ENCODE data around the gene OR51F1.
"Not testable (repeated sequence)": the region's sequence is repeated elsewhere in the genome, so short reads cannot be mapped to it uniquely, and the experiment has no call there.

Gene OR51F1

DNA sequence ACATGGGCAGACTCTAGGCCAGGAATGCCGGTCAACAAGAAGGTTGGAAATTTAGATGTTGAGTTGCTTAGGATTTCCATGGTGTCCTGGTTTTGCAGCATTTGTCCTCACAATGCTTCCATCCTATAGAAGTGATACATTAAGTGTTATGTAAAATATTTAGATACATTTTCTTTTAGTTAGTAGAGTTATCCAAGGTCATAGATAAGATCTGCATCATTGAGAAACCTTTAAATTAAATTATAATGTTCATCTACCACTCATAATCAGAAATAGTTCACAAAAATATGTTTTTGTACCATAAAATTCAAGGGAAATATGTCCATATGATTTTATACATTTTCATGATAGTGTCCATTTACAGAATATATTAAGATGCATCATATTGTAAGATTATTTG, at the start of gene OR51F1:
Gene OR51F1 (minus strand): TSS at position 101 of the 400 bp plus-strand sequence. CDS start 0 bp downstream, at position 101.
- no peak for DNase-seq (ENCODE audit: low read depth, low spot score)

DNA sequence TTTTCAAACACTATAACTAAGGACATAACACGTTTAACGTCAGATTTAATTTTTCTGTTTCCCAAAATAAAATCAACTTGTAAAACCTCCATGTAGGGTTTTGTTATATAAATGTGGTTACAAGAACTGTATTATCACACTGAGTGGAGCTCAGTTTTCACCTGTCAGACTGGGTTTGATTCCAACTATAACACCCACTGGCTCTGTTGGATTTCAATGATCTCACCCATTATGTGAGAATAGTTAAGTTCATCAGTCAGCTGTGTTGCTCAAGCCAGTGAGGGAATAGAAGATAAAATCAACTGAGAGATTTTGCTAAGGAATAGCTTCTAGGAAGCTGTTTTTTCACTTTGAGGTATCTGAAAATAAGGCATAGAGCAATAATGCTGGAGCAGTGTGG, 39.5 kb upstream of the OR51F1 start:
- DNase-seq (ENCODE audit: low read depth, low spot score), result no peak

DNA sequence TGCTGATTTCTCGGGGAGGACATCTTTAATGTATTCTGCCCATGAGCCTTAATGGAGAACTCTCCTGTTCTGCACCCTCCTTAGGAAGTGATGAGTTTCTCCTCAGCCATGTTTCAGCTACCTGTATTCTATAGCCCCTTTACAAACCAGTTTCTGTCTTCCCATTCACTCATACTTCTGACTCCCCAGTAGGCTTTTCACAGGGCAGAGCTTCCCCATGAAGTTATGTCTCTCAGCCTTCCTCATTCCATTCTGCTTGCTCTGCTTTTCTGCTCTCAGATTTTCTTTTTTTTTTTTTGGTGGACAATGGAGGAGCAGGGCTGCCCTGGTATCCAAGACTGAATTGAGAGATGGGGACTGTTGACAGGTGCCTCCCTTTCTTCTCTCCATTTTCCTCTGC, 38.7 kb upstream of the OR51F1 start:
- no peak for DNase-seq (ENCODE audit: low read depth, low spot score)

DNA sequence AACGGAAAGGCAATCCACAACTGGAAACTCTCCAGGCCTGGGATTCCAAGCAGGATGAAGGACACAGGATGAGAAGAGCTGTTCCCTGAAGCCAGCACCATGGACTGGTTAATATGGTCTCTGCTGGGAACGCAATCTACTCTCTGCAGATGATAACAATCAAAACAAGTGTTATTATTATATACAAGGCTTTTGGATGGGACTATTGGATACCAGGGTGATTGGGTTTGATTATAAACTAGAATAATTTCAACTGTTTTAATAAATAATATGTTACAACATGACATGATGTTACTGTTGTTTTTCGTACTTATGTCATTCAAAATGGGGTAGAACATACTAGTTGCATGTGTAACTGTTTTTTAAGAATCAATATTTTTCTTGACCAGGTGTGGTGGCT, 34.5 kb upstream of the OR51F1 start, which contains the start of gene OR52R1:
Gene OR52R1 (minus strand): TSS at position 101 of the 400 bp plus-strand sequence. CDS start 0 bp downstream, at position 101.
- DNase-seq (ENCODE audit: low read depth, low spot score), result no peak

DNA sequence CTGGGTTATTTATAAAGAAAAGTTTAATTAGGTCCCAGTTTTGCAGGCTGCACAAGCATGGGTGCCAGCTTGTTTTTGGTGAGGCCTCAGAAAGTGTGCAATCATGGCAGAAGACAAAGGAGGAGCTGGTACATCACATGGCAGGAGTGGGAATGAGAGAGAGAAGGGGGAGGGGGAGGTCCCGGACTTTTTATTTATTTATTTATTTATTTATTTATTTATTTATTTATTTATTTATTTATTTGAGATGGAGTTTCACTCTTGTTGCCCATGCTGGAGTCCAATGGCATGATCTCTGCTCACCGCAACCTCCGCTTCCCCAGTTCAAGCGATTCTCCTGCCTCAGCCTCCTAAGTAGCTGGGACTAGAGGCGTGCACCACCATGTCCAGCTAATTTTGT, 31.6 kb upstream of the OR51F1 start:
- not testable (repeated sequence) for DNase-seq (ENCODE audit: low read depth, low spot score)

DNA sequence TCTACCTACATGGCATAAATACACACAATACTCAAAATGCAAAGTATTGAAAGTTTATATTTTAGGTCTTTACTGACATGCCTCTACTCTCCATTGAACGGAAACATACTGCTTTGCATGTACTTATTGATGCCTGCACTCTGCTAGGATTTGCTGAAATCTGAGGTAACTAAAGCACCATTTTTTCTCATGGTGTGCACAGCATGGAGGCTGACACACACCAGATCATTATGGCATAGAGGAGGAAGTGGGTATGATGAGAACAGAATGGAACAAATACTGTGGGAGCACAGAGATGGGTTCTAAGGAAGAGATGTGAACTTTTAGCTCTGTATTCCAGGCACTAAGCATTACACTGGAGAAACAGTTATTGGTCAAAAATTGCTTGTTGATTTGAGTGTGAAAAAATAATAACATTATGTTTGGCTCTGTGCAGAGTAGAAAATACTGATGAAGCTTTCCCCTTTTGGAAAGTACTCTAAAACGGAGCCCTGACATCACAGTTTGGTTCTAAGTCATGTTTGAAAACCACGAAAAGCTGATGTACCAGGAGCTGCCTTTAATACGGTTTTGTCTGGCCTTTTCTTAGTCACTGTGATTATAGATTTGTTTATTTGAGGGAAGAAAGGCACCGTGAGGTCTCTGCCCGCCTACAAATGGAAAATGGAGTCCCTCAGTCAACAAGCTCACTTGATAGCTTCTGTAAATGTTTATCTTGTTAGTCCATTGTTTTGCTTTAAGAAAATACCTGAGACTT, 28.9 kb upstream of the OR51F1 start:
- DNase-seq (ENCODE audit: low read depth, low spot score), result no peak

- no peak for DNase-seq (ENCODE audit: low read depth, low spot score)
Observed at GRCh38 chr11:4797206-4797605, 27.5 kb upstream of the OR51F1 start.

DNA sequence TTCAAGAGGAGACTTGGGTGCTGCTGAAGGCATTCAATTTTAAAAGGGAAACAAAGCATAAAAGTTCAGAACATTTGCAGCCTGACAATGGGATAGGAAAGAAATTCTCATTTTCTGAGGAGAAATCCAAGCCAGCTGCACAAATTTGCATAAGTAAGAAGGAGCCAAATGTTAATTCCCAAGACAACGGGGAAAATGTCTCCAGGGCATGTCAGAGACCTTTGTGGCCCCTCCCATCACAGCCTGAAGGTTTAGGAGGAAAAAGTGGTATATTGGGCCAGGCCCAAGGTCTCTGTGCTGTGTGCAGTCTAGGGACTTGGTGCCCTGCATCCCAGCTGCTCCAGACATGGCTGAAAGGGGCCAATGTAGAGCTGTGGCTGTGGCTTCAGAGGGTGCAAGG, 12.7 kb upstream of the OR51F1 start:
- no peak for DNase-seq (ENCODE audit: low read depth, low spot score)

GRCh38 chr11:4768094-4768493, 1.6 kb downstream of the OR51F1 start:
- DNase-seq (ENCODE audit: low read depth, low spot score), result no peak

DNA sequence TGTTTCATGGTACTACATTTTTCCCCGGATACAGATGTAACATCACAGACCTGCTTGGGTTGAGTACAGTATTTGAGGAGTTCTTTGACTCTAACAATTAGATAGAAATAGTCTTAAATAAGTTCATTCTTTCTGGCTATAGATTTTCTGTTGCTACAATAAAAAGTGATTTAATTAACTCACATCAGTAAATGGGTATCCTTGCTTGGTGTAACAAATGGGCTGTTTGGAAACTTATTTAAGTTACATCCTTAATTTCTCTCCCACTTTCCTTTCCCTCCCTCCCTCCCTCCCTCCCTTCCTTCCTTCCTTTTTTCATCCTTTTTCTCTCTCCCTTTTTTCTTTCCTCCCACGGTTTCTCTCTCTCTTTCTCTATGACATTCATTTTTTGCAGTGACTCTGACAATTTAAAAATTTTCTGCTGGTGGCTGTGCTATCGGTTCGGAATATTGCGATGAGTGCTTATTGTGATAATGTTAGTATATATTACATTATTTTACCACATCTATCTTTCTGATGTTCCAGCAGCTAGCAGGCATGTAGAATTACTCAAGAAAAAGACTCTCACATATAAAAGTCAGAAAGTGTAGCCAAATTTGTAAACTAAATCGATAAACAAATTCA, 3.2 kb downstream of the OR51F1 start:
- no peak for DNase-seq (ENCODE audit: low read depth, low spot score)

GRCh38 chr11:4763096-4763495, 6.6 kb downstream of the OR51F1 start:
- DNase-seq (ENCODE audit: low read depth, low spot score), result no peak

DNA sequence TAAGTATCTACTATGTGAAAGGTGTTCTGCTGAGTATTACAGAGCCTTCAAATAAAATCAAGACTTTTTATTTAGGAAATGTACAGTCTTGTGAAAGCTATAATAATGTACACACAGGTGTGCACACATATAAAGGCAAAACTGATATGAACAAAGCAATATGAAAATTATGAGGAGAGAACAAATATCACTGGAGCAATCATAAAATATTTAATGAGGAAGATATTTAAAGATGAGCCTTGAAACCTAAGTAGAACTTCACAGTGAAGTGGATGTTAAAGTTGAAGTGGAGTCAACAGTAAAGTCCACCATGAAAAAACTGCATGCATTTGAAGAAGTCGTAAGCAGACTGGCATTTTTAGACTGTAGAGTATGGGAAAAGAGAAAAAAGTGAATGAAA, 18.5 kb downstream of the OR51F1 start:
- DNase-seq (ENCODE audit: low read depth, low spot score), result no peak

DNA sequence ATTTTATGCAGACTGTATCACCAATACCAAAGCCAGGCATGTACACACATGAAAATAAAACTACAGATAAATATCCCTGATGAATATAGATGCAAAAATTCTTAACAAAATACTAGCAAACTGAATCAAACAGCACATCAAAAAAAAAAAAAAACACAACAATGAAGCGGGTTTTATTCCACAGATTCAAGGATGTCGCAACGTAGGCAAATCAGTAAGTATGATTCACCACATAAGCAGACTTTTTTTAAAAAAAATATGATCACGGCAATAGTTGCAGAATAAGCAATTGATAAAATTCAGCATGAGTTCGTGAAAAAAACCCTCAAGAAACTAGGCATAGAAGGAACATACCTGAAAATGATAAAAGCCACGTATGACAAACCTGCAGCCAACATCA, 21.3 kb downstream of the OR51F1 start:
- no peak for DNase-seq (ENCODE audit: low read depth, low spot score)

- DNase-seq (ENCODE audit: low read depth, low spot score), result no peak
Observed at GRCh38 chr11:4740735-4741134, 29.0 kb downstream of the OR51F1 start.

GRCh38 chr11:4727171-4727570, 42.6 kb downstream of the OR51F1 start:
- DNase-seq (ENCODE audit: low read depth, low spot score), result no peak

DNA sequence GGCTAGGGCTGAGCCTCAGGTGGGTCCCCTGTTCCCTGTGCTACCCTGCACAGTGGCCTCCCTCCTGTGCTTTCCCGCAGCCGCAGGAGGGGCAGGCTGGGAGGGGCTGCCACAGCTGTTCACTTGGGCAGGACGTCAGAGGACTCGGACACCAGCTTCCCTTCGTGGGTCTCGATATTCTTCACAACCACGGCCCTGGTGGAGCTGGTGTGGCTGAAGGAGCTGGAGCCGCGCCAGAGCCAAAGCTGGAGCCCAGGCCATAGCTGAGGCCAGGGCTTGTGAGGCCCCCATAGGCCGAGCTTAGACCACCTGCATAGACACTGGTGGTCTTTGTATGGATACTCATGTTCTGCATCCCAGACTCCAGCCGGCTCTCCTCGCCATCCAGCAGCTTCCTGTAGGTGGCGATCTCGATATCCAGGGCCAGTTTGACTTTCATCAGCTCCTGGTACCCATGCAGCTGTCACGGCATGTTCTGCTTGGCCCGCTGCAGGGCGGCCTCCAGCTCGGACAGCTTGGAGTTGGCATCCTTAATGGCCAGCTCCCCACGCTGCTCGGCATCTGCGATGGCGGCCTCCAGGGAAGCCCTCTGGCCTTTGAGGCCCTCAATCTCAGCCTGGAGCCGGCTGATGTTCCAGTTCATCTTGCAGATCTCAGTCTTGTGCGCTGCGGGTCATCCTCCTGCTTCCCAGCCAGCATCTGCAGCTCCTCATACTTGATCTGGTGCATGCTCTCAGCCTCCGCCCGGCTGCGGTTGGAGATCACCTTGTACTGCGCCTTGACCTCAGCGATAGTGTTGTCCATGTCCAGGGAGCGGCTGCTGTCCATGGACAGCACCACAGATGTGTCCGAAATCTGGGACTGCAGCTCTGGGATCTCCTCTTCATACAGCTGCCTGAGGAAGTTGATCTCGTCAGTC, 46.9 kb downstream of the OR51F1 start:
- not testable (repeated sequence) for DNase-seq (ENCODE audit: low read depth, low spot score)

Measured in iPS DF 19.7 (cell line).